ENCODE results near the gene UBE2V1. TPM values are rescaled to one million over a fixed set of nuclear protein-coding genes. Genes with fewer than 3 reads are reported as not detected.

The UBE2V1 gene
- total and polyA plus RNA-seq, 7 donors: 45.2 to 165 (median 60.3) TPM

- no peaks in the 10 kb centered on the region for H3K9me3 ChIP-seq
- TF ChIP-seq CTCF (IDR thresholded peaks at IDR 0.05): no peak
- H3K4me1 ChIP-seq: peaks cover 73% of the 10 kb centered on the region
- no peak overlapping the region for H3K4me3 ChIP-seq
- H3K27ac ChIP-seq: peak overlapping the region; percentile 64
- DNase-seq (no peak), ATAC-seq (no peak)
- no peaks in the 10 kb centered on the region for H3K27me3 ChIP-seq (ENCODE audit: insufficient read depth in 3 of 3, low read length in 2 of 3)
- 40 to 64% (median 51%) methylated on average over 4 of the region's 4 CpGs for WGBS, 3 donors
- H3K36me3 ChIP-seq (ENCODE audit: insufficient read depth in 1 of 2, low read depth in 1 of 2): peaks cover 0 to under 1% of the 10 kb centered on the region in 2 donors
- intact Hi-C loops (cut with DNase I): no loop called here
Observed at GRCh38 chr20:50101887-50102286, 11.1 kb downstream of the UBE2V1 start.

DNA sequence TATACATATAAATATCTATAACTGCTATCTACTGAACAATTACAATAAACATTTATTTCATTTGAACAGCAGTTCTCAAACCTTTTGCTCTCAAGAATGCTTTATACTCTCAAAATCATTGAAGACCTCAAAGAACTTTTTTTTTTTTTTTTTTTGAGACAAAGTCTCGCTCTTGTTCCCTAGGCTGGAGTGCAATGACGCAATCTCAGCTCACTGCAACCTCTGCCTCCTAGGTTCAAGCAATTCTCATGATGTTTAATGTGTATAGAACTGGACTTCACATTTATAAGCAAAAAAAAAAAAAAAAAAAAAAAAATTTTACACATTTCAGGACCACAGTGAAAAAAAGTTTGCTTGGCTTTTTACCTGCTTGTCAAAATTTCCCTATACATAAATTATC lies 11.7 kb downstream of the UBE2V1 start:
- Histone ChIP-seq H3K4me1 (peaks cover 71% of the 10 kb centered on the region), H3K27ac (peak overlapping the region; percentile 64), H3K4me3 (peak overlapping the region; percentile 44), H3K36me3 (ENCODE audit: insufficient read depth in 1 of 2, low read depth in 1 of 2) (peaks cover 0 to 7% of the 10 kb centered on the region in 2 donors), H3K9me3 (no peaks in the 10 kb centered on the region), H3K27me3 (ENCODE audit: insufficient read depth in 3 of 3, low read length in 2 of 3) (no peaks in the 10 kb centered on the region)
- ATAC-seq: peak in 2 of 4 donors; percentile 23 to 31
- TF ChIP-seq CTCF (IDR thresholded peaks at IDR 0.05): no peak
- no peak for DNase-seq
- 43 to 79% (median 55%) methylated on average over 2 of the region's 2 CpGs for WGBS, 3 donors
- intact Hi-C loops (cut with DNase I): no loop called here

DNA sequence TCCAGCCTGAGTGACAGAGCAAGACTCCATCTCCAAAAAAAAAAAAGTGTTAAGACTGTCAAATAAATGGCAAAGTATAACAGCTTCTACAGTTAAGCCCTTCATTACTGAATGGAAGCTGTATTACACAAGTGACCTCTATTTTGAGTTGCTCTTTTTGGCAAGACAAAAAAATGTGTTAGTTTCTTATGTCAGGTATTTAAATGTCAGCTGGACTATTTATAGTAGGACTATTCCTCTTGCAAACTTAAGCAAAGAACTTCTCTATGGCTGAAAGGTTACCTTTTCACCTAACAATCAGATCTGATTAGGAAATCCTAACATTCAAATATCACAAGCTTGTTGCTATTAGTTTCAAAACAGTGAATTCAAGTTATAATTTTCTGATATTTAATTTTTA lies 12.4 kb downstream of the UBE2V1 start:
- ATAC-seq: peak; percentile 43 to 75 (median 56)
- Histone ChIP-seq H3K27ac (peak overlapping the region; percentile 64), H3K4me1 (peaks cover 68% of the 10 kb centered on the region), H3K4me3 (peak overlapping the region; percentile 44), H3K27me3 (ENCODE audit: insufficient read depth in 3 of 3, low read length in 2 of 3) (no peaks in the 10 kb centered on the region), H3K36me3 (ENCODE audit: insufficient read depth in 1 of 2, low read depth in 1 of 2) (peaks cover 0 to 14% of the 10 kb centered on the region in 2 donors), H3K9me3 (no peaks in the 10 kb centered on the region)
- no peak for DNase-seq
- intact Hi-C loops (cut with DNase I): no loop called here
- TF ChIP-seq CTCF (IDR thresholded peaks at IDR 0.05): no peak

DNA sequence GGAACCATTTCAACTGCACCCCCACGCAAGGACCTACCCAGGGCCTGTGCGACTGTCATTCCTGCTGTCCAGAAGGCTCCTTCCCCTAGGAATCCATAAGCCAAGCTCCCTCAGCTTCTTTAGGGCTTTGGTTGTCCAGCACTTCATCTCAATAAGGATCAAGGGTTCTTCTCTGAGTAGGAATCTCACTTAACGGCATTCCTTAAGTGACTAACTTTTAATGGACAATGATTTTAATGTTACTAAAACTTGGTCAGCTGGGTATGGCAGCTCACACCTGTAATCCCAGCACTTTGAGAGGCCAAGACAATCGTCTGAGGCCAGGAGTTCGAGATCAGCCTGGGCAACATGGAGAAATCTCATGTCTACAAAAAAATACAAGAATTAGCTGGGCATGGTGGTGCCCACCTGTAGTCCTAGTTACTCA lies 13.4 kb downstream of the UBE2V1 start:
- no peak for DNase-seq
- Histone ChIP-seq H3K4me3 (no peak overlapping the region), H3K36me3 (ENCODE audit: insufficient read depth in 1 of 2, low read depth in 1 of 2) (peaks cover 3 to 24% of the 10 kb centered on the region in 2 donors), H3K27me3 (ENCODE audit: insufficient read depth in 3 of 3, low read length in 2 of 3) (no peaks in the 10 kb centered on the region), H3K9me3 (no peaks in the 10 kb centered on the region), H3K4me1 (peaks cover 69% of the 10 kb centered on the region), H3K27ac (peak overlapping the region; percentile 58)
- ATAC-seq: no peak
- WGBS, 3 donors: 81 to 90% (median 83%) methylated on average over 5 of the region's 5 CpGs
- TF ChIP-seq CTCF (IDR thresholded peaks at IDR 0.05): no peak
- intact Hi-C loops (cut with DNase I): no loop called here

GRCh38 chr20:50099113-50099512 lies 13.8 kb downstream of the UBE2V1 start:
- no peak for TF ChIP-seq CTCF (IDR thresholded peaks at IDR 0.05)
- Histone ChIP-seq H3K4me3 (no peak overlapping the region), H3K4me1 (peaks cover 69% of the 10 kb centered on the region), H3K9me3 (no peaks in the 10 kb centered on the region), H3K36me3 (ENCODE audit: insufficient read depth in 1 of 2, low read depth in 1 of 2) (peaks cover 3 to 28% of the 10 kb centered on the region in 2 donors), H3K27me3 (ENCODE audit: insufficient read depth in 3 of 3, low read length in 2 of 3) (no peaks in the 10 kb centered on the region), H3K27ac (peak overlapping the region; percentile 58)
- WGBS, 3 donors: 38 to 71% (median 38%) methylated on average over 1 of the region's 1 CpG
- DNase-seq: no peak
- intact Hi-C loops (cut with DNase I): no loop called here
- ATAC-seq: no peak
